Lower leg skin (tissue), 3 donors: ENCODE data around the gene ASB9.
"Not testable (repeated sequence)": the region's sequence is repeated elsewhere in the genome, so short reads cannot be mapped to it uniquely, and the experiment has no call there.

Experiments
- POLR2A ChIP-seq, 2 donors: fragments of 450-650 bp; IDR thresholded peaks; one replicate each; pipeline ENCODE4 v1.6.1; 2016 to 2017; ENCODE audit warnings: antibody characterized with exemption in 2 of 2, mild to moderate bottlenecking in 1 of 2, moderate library complexity in 1 of 2
- TF ChIP-seq, protein P1 (sequence below), 3 donors: fragments of 450-650 bp; IDR thresholded peaks; one replicate each; pipeline ENCODE4 v1.5.1; 2016; ENCODE audit warnings: antibody characterized with exemption in 3 of 3, mild to moderate bottlenecking in 3 of 3, moderate library complexity in 2 of 3

- TF ChIP-seq, protein P1, sequence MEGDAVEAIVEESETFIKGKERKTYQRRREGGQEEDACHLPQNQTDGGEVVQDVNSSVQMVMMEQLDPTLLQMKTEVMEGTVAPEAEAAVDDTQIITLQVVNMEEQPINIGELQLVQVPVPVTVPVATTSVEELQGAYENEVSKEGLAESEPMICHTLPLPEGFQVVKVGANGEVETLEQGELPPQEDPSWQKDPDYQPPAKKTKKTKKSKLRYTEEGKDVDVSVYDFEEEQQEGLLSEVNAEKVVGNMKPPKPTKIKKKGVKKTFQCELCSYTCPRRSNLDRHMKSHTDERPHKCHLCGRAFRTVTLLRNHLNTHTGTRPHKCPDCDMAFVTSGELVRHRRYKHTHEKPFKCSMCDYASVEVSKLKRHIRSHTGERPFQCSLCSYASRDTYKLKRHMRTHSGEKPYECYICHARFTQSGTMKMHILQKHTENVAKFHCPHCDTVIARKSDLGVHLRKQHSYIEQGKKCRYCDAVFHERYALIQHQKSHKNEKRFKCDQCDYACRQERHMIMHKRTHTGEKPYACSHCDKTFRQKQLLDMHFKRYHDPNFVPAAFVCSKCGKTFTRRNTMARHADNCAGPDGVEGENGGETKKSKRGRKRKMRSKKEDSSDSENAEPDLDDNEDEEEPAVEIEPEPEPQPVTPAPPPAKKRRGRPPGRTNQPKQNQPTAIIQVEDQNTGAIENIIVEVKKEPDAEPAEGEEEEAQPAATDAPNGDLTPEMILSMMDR (IDR thresholded peaks at IDR 0.05): not testable (repeated sequence)
- not testable (repeated sequence) for TF ChIP-seq POLR2A (IDR thresholded peaks at IDR 0.05)
Measured at GRCh38 chrX:15198608-15199202, 71.2 kb downstream of the ASB9 start.
